K562 (cell line): ENCODE measurements around the gene MTRF1L. TPM values are rescaled to one million over a fixed set of nuclear protein-coding genes. Genes with fewer than 3 reads are reported as not detected.

Experiments
- ATAC-seq: fragments of 200-7000 bp; cut with Tn5 transposase; 3 replicates; pipeline ENCODE4 v1.9.1; 2020; ENCODE audit warnings: moderate library complexity
- BruUV-seq: library from RNA; stranded (reverse); fragments of 400-500 nt; replicated peaks from 2 replicates; lab custom pipeline; 2021; lab: Mats Ljungman, UMichigan
- CTCF ChIA-PET: fragments of 300-600 bp; formaldehyde crosslinking; extraction: SDS; loops from one replicate; lab custom pipeline; 2021; ENCODE audit warnings: low intra/inter-chr PET ratio; lab: Yijun Ruan, JAX
- POLR2A ChIA-PET: fragments of 300-600, 350-650 bp; sonication (Branson Sonifier 250); formaldehyde crosslinking; extraction: SDS; loops from one replicate; lab custom pipeline; 2021; ENCODE audit warnings: antibody characterized with exemption, inconsistent platforms; lab: Yijun Ruan, JAX
- DNase-seq, 4 experiments: peaks; one replicate each; pipeline versions ENCODE4 v3.0.0 to v3.0.0-alpha.2; 2011 to 2018; ENCODE audit warnings: low spot score in 3 of 4, mixed read lengths in 3 of 4; ENCODE audit errors: extremely low read depth in 1 of 4
- FAIRE-seq: peaks from 2 replicates; lab custom pipeline; 2011; peaks lifted over from hg19 to GRCh38; lab: Jason Lieb, UNC
- H2AFZ ChIP-seq: 2 replicates; pipeline ENCODE4 v1.6.0; 2011; ENCODE audit warnings: low read depth, low read length, control low read depth, inconsistent platforms
- H3K27ac ChIP-seq: fragments of 200-600 bp; 3 replicates; pipeline ENCODE4 v1.8.0; 2011; ENCODE audit warnings: low read depth, mild to moderate bottlenecking, control low read depth, inconsistent platforms, low read length, moderate library complexity, mixed read lengths; ENCODE audit errors: extremely low read depth
- H3K27me3 ChIP-seq, 2 experiments: fragments of 300-600 bp in 1 of 2; 2 replicates in 1 of 2; 3 replicates in 1 of 2; pipeline versions ENCODE4 v1.6.0 to v1.8.0; 2011; ENCODE audit warnings: inconsistent platforms in 2 of 2, low read length in 2 of 2, mild to moderate bottlenecking in 1 of 2, mixed read lengths in 1 of 2, moderate library complexity in 1 of 2; ENCODE audit not compliant: control insufficient read depth in 2 of 2, insufficient read depth in 2 of 2
- H3K36me3 ChIP-seq: fragments of 300-600 bp; 3 replicates; pipeline ENCODE4 v1.8.0; 2011; ENCODE audit warnings: mild to moderate bottlenecking, low read length, inconsistent platforms; ENCODE audit not compliant: control insufficient read depth, insufficient read depth
- H3K4me1 ChIP-seq, 2 experiments: fragments of 200-600 bp in 1 of 2; replicated peaks in 1 of 2; 2 replicates in 1 of 2; 3 replicates in 1 of 2; pipeline versions ENCODE4 v1.5.1 to v1.8.0; 2011; ENCODE audit warnings: inconsistent platforms in 2 of 2, low read length in 2 of 2, mild to moderate bottlenecking in 1 of 2, mixed read lengths in 1 of 2, moderate library complexity in 1 of 2; ENCODE audit not compliant: control insufficient read depth in 2 of 2, insufficient read depth in 2 of 2
- H3K4me2 ChIP-seq: 2 replicates; pipeline ENCODE4 v1.6.1; 2011; ENCODE audit warnings: low read length, control low read depth, inconsistent platforms, mixed read lengths; ENCODE audit not compliant: insufficient read depth
- H3K4me3 ChIP-seq: fragments of 200-600 bp; sonication (generic), shearing (Covaris generic); 2 replicates; pipeline ENCODE4 v1.5.1; 2016; ENCODE audit warnings: control low read depth, inconsistent platforms
- H3K79me2 ChIP-seq: fragments of 200-600 bp; 3 replicates; pipeline ENCODE4 v1.8.0; 2011; ENCODE audit warnings: low read length, inconsistent platforms; ENCODE audit not compliant: control insufficient read depth, insufficient read depth
- H3K9ac ChIP-seq, 2 experiments: 2 replicates each; pipeline versions ENCODE4 v1.6.0 to v1.6.1; 2011; ENCODE audit warnings: low read depth in 2 of 2, low read length in 2 of 2, control low read depth in 1 of 2, inconsistent platforms in 1 of 2, mild to moderate bottlenecking in 1 of 2, mixed read lengths in 1 of 2; ENCODE audit not compliant: insufficient read depth in 1 of 2
- H3K9me1 ChIP-seq: one replicate; pipeline ENCODE4 v1.6.0; 2011; ENCODE audit warnings: inconsistent platforms, mild to moderate bottlenecking, low read length, moderate library complexity; ENCODE audit not compliant: control insufficient read depth, insufficient read depth
- H3K9me3 ChIP-seq: replicated peaks from 2 replicates; pipeline ENCODE4 v1.5.1; 2011; ENCODE audit warnings: low read depth, low read length, inconsistent platforms; ENCODE audit not compliant: control insufficient read depth, insufficient read depth
- H4K20me1 ChIP-seq: replicated peaks from 2 replicates; pipeline ENCODE4 v1.6.1; 2011; ENCODE audit warnings: low read length, inconsistent platforms, mixed read lengths; ENCODE audit not compliant: control insufficient read depth, insufficient read depth
- BACH1 ChIP-seq: fragments of 200-800 bp; sonication (Bioruptor generic); IDR thresholded peaks from 2 replicates; pipeline ENCODE4 v1.6.1; 2016; ENCODE audit warnings: missing genetic modification characterization, missing compliant biosample characterization
- ELF4 ChIP-seq: fragments of 450-650 bp; formaldehyde crosslinking; IDR thresholded peaks from 2 replicates; pipeline ENCODE4 v1.4.0; 2022; ENCODE audit warnings: missing genetic modification characterization
- FOXK1 ChIP-seq: sonication (generic); formaldehyde crosslinking; IDR thresholded peaks from 2 replicates; pipeline ENCODE4 v1.8.0; 2022; ENCODE audit warnings: missing genetic modification reagents, mild to moderate bottlenecking, borderline replicate concordance
- NBN ChIP-seq: fragments of 450-650 bp; IDR thresholded peaks from 2 replicates; pipeline ENCODE4 v1.6.1; 2016; ENCODE audit warnings: low read depth, mild to moderate bottlenecking
- NFE2L1 ChIP-seq: fragments of 450-650 bp; IDR thresholded peaks from 2 replicates; pipeline ENCODE4 v1.6.1; 2016; ENCODE audit warnings: missing genetic modification characterization, low read depth, mild to moderate bottlenecking, missing compliant biosample characterization, moderate library complexity, borderline replicate concordance
- RERE ChIP-seq: sonication (generic); formaldehyde crosslinking; IDR thresholded peaks from 2 replicates; pipeline ENCODE4 v1.8.0; 2023; ENCODE audit warnings: missing genetic modification reagents, mild to moderate bottlenecking, borderline replicate concordance
- THRB ChIP-seq: fragments of 450-650 bp; formaldehyde crosslinking; conservative IDR thresholded peaks from 2 replicates; pipeline ENCODE4 v1.4.0; 2022; ENCODE audit warnings: mild to moderate bottlenecking, missing genetic modification characterization
- ZKSCAN1 ChIP-seq: fragments of 150-350 bp; IDR thresholded peaks from 2 replicates; pipeline ENCODE4 v1.6.1; 2016; ENCODE audit warnings: low read depth, low read length
- ZNF12 ChIP-seq: sonication (generic); formaldehyde crosslinking; IDR thresholded peaks from 2 replicates; pipeline ENCODE4 v1.4.0; 2020; ENCODE audit warnings: mild to moderate bottlenecking, missing genetic modification reagents
- in situ Hi-C: fragments of 300-500 bp; cut with MboI; formaldehyde crosslinking; loops from 4 replicates; pipeline ENCODE4 v1.15.0; 2018; ENCODE audit warnings: inconsistent platforms, mixed read lengths
- intact Hi-C: fragments of 100-400 bp; cut with micrococcal nuclease; formaldehyde crosslinking; loops from 2 replicates; pipeline ENCODE4 v1.14.2; 2022
- polyA plus RNA-seq, 8 experiments: library from polyadenylated mRNA; depleted of rRNA in 4 of 8; stranded (reverse) in 5 of 8; unstranded in 3 of 8; fragments of >200 nt; fragmentation: Nextera tagmentation in 2 of 8; fragmentation: Illumina TruSeq in 1 of 8; extraction: Ambion mirVana in 2 of 8; extraction: Trizol in 1 of 8; gene quantifications; 2 replicates each; pipeline versions ENCODE4 v1.2.1 to v1.2.3, GENCODE V29; 2011 to 2014; ENCODE audit warnings: inconsistent platforms in 1 of 8, missing spikeins in 1 of 8
- total RNA-seq, 7 experiments: library from RNA; depleted of rRNA in 6 of 7; stranded (reverse); fragments of >200 nt in 6 of 7; fragmentation: Illumina TruSeq in 2 of 7; extraction: Trizol in 2 of 7; gene quantifications; 2 replicates each; pipeline versions ENCODE4 v1.2.1 to v1.2.3, GENCODE V29; 2011 to 2021; ENCODE audit warnings: low replicate concordance in 1 of 7
- TF ChIP-seq, protein P1 (sequence below): sonication (generic); formaldehyde crosslinking; IDR thresholded peaks from 2 replicates; pipeline ENCODE4 v1.8.1; 2023; ENCODE audit warnings: mild to moderate bottlenecking, missing genetic modification reagents

The MTRF1L gene
- total and polyA plus RNA-seq, 9 of the 15 experiments (the other 6 are each of a cell fraction or from before 2014, with no cell fraction given), result 10.7 to 34.0 (median 30.2) TPM

DNA sequence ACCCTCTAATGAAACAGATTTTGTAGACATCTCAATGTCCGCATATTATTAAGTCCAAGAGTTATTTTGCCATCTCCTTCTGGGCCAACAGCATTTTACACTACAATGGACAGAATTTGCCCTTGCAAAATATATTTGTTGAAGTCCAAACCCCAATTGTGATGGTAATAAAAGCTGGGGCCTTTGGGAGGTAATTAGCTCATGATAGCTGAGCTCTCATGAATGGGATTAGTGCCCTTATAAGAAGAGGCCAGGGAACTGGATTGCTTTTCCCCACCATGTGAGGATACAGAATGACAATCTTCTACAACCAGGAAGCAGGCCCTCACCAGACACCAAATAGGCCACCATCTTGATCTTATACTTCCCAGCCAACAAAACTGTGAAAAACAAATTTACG is 44.9 kb upstream of the MTRF1L start (continued):
- no peak for TF ChIP-seq RERE
- TF ChIP-seq, protein P1, sequence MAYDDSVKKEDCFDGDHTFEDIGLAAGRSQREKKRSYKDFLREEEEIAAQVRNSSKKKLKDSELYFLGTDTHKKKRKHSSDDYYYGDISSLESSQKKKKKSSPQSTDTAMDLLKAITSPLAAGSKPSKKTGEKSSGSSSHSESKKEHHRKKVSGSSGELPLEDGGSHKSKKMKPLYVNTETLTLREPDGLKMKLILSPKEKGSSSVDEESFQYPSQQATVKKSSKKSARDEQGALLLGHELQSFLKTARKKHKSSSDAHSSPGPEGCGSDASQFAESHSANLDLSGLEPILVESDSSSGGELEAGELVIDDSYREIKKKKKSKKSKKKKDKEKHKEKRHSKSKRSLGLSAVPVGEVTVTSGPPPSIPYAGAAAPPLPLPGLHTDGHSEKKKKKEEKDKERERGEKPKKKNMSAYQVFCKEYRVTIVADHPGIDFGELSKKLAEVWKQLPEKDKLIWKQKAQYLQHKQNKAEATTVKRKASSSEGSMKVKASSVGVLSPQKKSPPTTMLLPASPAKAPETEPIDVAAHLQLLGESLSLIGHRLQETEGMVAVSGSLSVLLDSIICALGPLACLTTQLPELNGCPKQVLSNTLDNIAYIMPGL (CRISPR knock-in tag), result no peak
- TF ChIP-seq, all 486 proteins: peak for 0

- Histone ChIP-seq H4K20me1 (no peaks in the 10 kb centered on the region), H3K4me3 (no peak overlapping the region), H3K9me3 (no peaks in the 10 kb centered on the region), H3K4me2 (no peak overlapping the region), H3K36me3 (no peaks in the 10 kb centered on the region), H2AFZ (no peak overlapping the region), H3K9me1 (no peaks in the 10 kb centered on the region), H3K27me3 (no peaks in the 10 kb centered on the region), H3K4me1 (no peaks in the 10 kb centered on the region), H3K9ac (no peak overlapping the region), H3K79me2 (no peaks in the 10 kb centered on the region), H3K27ac (no peak overlapping the region)
- intact Hi-C loops, result no loop called here
- TF ChIP-seq BACH1 (tag), result no peak
- TF ChIP-seq FOXK1, result no peak
- TF ChIP-seq ZNF12 (CRISPR knock-in tag), result no peak
- TF ChIP-seq ELF4, result no peak
- no peak for TF ChIP-seq NBN
- no peak for TF ChIP-seq NFE2L1 (tag)
- no peak for TF ChIP-seq ZKSCAN1
- TF ChIP-seq THRB, result no peak
- BruUV-seq, result no TSS peak
- ChIA-PET POLR2A (no interaction called here), CTCF (no interaction called here)
- no peak for DNase-seq
- ATAC-seq, result no peak
- FAIRE-seq, result no peak
- in situ Hi-C loops, result no loop called here
These were observed 42.8 kb upstream of the MTRF1L start for GRCh38 chr6:153045271-153045670.
